A204.1 (cell line): Measurements from ENCODE around the gene SERPINB2.

ENCODE experiments used
- FAIRE-seq: peaks from 2 replicates; lab custom pipeline; 2012; peaks lifted over from hg19 to GRCh38; lab: Jason Lieb, UNC

The SERPINB2 gene, protein sequence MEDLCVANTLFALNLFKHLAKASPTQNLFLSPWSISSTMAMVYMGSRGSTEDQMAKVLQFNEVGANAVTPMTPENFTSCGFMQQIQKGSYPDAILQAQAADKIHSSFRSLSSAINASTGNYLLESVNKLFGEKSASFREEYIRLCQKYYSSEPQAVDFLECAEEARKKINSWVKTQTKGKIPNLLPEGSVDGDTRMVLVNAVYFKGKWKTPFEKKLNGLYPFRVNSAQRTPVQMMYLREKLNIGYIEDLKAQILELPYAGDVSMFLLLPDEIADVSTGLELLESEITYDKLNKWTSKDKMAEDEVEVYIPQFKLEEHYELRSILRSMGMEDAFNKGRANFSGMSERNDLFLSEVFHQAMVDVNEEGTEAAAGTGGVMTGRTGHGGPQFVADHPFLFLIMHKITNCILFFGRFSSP

DNA sequence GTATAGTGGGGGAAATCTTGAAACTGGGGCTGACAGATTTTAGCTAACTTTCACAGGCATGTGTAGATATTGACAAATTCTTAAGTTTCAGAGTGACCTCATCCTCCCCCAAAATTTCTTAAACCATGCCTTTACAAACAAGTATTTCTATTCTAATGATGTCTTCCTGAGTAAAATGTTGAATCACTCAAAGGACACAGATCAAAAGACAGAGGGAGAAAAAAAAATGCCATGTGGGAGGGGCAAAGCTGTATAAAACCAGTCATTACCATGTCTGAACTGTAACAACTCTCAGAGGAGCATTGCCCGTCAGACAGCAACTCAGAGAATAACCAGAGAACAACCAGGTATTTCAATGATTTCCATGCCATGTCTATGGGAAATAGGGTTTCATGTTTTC is at the start of gene SERPINB2:
Gene SERPINB2, plus strand, starts transcription at position 282 of the 400 bp plus-strand sequence. CDS start 3,740 bp downstream, outside the sequence.
- FAIRE-seq = no peak

DNA sequence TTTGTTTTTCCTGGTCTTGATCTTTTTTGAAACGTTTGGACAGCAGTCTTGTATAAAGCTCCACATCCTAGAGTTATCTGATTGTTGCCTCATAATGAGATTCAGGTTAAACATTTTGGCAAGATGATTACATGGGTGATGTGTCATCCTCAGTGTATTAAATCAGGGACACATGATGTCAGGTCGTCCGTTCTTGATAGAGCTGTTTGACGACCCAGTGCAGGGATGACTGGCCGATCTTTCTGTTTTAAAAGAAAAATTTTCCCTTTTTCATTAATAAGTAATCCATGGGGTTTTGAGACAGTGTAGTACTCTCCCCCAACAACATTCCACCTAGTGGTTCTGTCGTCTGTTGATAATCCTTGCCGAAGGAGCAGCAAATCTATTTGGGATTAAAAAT is 44.5 kb upstream of the SERPINB2 start:
- no peak for FAIRE-seq

DNA sequence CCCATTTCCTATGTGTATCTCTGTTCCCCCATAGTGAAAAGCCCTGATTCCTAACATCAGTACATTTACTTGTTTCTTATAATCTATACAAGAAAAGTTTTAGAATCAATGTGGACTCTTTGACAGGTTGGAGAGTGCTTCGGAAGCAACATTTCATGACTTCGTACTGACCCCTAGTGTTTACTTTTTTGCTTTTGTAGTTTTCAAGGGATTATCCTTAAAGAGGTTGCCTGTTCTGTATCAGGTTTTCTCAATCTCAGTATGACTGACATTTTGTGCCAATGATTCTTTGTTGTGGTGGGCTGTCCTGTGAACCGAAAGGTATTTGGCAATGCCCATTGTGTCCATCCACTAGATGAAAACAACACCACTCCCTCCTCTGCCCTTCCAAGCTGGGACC is 43.3 kb upstream of the SERPINB2 start:
- FAIRE-seq = peak; percentile 90

DNA sequence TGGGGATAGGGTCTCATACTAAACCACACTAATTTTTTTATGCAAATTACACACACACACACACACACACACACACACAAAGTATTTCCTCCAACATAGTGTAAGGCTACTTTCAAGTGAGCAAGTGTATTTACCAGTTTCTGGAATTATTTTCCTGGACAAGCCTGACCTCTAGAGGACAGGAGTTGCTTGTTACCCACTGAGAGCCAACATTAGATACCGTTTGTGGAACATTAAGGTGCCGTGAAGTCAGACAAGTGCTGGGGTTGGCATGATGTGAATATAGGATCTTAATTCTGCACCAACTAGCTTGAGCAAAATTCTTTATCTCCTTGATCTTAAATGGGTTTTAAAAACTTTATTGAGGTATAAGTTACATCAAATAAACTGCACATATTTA is 39.3 kb upstream of the SERPINB2 start:
- peak; percentile 82 for FAIRE-seq

DNA sequence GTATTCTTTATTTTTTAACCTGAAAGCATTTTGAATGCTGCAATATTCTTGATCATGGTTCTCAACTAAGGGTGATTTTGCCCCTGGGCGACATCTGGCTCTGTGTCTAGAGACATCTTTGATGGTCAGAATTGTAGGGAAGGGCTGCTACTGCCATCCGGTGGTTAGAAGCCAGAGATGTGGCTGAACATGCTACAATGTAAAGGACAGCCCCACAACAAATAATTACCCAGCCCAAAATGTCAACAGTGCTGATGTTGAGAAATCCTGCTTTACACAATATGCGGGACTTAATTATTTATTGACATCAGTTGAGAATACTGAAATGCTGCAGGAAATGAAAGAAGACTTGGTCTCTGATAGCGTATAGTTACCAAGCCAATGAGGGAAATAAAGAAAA is 37.5 kb upstream of the SERPINB2 start:
- FAIRE-seq = no peak

DNA sequence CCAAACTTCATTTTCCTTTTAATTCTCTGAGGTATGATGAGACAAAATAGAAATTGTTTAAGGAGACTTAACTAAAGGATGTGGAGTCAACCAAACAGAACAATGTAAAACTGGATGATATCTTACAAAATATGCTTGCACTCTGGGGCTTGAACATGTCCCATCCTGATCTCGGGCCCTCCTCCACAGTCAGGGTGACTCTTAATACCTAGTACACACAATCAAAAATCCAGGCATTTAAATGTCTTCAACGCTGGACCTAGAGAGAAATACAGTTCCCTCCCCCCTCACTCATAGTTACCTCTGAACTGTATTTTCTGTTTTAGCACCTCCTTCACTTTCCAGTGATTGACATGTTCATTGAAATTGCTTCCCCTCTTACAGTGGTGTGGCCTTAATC is 36.9 kb upstream of the SERPINB2 start:
- FAIRE-seq = no peak

DNA sequence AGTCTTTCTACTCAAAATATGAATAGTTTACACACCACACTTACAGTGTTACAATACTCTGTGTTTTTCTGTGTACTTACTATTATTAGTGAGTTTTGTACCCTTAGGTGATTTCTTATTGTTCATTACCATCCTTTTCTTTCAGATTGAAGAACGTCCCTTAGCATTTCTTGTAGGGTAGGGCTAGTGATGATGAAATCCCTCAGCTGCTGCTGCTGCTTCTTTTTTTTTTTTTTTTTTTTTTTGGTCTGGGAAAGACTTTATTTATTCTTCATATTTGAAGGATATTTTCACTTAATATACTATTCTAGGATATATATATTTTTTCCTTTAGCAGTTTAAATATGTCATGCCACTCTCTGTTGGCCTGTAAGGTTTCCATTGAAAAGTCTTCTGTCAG is 29.0 kb upstream of the SERPINB2 start:
- FAIRE-seq = no peak

DNA sequence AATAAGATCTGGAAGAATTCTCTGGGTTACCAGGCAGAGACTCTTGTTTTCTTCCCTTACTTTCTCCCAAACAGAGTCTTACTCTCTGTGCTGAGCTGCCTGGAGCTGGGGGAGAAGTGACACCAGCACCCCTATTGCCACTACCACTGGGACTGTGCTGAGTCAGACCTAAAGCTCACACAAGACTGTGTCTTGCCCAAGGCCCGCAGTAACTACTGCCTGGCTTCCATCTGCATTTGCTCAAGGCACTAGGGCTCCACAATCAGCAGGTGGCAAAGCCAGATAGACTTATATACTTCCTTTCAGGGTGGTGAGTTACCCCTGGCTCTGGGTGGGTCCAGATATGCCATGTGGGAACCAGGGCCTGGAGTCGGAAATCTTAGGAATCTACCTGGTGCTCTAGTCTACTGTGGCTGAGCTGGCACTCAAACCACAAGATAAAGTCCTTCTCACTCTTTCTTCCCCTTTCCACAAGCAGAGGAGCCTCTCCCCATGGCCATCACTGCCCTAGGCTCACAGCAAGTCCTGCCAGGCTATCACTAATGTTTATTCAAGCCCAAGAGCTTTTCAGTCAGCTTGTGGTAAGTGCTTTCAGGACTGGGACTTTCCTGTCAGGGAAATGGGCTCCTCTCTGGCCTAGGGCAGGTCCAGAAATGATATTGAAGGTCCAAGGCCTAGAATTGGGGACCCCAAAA is 27.6 kb upstream of the SERPINB2 start:
- no peak for FAIRE-seq

DNA sequence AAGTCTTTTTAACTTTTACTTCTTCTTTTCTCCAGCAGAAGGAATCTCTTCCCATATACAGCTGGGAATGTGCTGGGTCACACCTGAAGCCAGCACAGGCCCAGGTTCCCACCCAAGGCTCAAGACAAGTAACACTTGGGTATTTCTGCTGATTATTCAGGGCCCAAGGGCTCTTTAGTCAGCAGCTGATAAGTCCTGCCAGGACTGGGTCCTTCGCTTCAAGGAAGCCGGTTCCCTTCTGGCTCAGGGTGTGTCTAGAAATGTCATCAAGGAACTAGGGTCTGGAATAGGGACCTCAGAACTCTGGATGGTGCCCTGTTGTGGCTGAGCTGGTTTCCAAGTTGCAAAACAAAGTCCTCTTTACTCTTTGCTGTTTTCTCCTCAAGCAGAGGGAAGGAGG is 27.0 kb upstream of the SERPINB2 start:
- no peak for FAIRE-seq

DNA sequence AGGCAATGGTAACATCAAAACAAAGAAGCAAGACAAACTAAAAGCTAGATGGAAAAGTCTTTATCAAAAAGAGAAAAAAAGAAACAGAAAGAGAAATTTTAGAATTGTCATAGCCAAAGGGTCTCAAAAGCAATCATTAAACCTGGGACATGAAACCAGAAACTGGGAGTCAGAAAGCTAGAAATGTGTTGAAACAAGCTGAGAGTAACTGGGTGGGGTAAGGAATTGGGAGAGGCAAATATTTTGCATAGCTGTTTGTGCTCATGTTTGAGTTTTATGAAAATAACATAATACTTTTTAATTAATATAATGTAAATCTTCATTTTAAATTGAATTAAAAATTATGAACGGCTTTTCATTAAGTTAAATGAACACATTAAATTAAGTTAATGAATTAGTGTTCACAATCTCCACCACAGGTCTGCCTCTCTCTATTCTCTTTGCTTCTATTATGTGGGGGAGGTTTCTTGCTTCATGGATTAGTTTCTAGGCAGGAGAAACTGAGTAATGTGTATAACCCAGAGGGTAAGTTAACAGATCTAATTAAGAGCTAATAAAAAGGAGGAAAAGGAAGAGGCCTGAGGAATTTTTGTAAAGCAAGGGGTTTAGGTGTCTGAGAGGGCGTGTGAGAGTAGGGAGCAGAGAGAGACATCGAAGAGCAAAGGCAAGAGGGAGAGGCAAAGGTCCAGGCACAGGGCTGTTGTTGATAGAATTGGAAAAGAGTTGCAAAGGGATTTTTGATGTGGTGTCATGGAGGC is 20.0 kb upstream of the SERPINB2 start:
- FAIRE-seq = no peak

DNA sequence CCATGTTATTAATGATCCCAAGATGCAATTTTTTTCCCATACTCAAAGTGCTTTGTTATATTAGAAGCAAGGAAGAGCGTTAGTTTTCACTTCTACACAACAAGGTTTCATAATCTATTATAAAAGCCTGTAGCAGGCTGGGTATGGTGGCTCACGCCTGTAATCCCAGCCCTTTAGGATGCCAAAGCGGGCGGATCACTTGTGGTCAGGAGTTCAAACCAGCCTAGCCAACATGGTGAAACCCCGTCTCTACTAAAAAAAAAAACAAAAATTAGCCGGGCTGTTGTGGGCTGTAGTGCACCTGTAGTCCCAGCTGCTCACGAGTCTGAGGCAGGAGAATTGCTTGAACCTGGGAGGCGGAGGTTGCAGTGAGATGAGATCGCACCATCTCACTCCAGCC is 19.0 kb upstream of the SERPINB2 start:
- no peak for FAIRE-seq

DNA sequence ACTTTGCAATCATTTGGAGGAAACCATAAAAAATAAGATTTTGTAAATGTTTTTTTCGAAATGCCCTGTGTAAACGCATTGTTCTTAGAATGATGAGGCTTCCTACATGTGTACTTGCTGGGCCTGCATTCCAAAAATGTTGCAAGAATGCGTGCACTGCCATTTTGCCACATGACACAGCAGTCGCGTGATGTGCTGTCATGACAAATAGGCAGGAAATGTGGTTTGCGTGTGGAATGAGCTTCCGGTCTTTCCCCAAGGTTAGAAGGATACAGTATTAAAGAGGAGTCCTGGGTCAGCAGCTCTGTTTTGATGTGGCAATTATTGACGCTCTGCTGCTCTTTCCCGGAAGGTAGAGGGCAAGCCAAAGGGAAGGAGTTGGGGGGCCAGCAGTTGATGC is 18.1 kb upstream of the SERPINB2 start:
- FAIRE-seq = no peak

DNA sequence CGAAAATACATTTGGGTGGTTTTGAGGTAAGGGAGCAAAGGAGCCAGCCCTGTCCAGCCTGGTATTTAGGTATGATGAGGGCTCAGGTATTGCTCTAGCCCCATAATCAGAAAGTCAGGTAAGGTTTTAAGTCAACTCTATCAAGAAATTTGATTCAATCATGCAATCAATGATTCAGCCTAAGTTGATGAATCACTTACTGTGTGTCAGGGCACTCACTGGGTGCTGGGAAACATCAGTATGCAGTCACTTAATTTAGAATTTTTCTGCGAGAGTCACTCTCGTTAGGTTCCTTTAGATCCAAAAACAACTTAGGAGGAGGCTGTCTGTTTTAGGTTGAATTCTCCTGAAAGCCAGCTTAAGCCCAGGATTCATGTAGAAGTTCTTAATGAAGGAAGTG is 17.7 kb upstream of the SERPINB2 start:
- FAIRE-seq = no peak

DNA sequence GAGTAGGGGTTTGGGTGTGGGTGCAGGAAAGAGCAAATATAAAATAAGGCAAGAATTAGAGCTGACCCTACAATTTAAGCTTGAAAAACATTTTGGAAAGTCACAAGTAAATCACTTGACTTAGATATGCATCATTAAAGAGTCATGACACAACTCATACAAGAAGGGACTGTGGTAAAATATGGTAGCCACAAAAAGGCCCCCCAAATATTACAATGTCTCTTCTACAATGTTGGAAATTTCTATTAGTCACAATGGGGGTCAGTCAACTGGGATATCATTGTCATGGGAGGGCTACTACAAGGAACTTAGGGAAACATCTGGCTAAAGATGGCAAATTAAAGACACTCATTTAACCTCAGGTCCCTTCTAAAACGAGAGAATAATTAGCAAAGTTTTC is 15.7 kb upstream of the SERPINB2 start:
- FAIRE-seq = no peak

DNA sequence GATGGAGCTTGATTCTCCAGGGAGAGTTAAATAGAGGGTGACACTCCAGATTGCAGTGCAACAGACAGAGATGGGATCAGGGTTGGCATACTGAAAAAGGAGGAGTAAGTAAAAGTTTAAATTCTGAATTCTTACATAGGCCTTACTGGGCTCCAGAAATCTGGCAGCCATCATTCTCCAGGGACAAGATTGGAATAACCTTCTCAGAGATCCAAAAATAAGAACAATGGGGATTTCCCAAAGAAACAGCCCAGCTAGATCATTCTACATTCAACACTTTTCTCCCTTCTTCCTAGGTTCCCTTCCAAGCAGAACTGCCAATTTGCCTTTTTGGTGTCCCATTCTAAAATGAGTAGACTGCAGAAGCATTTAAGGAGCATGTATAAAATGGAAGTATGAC is 14.9 kb upstream of the SERPINB2 start:
- FAIRE-seq = no peak

DNA sequence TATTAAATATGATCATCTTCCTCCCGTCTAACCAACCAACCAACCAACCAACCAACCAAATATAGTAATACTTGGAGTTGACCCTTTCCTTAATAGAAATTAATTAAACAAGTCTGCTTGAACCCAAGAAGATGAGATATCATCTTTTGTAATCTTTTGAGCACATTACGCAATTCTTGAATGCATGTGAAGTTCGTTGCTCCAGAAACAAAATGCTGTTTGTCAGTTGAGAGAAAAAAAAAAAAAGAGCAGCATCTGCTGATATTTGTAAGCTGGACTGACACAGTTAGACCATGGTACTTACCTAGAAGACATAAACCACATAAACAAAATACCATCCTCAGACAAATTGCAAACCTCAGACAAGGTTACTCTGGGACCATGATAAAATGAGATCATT is 9.2 kb upstream of the SERPINB2 start:
- FAIRE-seq = no peak

DNA sequence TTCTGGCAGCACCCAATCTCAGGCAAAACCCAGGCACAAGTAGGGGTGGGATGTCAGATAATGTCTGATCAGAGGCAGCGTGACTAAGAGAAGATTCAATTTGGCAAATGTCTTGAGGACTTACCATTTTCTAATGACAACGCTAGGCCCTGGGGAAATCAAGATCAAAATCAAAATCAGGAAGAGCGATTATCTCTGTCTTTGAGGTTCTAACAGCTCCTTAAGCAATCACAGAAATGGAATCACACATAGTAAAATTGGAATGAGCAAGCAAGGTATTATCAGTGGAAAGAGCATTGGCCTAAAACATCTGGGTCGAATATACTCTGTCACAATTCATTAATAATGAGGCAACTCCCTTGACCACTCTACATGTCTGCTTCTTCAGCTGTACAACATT is 8.6 kb upstream of the SERPINB2 start:
- FAIRE-seq = no peak

DNA sequence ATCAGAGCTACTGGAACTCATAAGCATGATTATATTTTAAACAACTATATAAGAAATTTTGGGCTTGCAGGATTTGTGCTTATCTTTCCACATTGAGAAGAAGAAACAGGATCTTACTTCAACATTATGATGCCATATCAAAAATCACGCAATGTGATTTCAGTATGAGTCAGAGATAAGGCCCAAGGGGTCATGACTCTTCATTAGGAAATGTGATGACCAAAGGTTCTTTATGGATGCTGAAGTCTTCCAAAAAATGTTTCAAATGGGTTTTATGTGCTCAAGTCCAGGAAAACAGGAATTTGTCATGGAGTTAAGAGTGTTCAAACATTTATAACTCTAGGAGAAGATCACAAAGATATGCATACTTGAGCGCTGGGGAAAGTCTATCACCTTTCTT is 7.8 kb upstream of the SERPINB2 start:
- FAIRE-seq = no peak

DNA sequence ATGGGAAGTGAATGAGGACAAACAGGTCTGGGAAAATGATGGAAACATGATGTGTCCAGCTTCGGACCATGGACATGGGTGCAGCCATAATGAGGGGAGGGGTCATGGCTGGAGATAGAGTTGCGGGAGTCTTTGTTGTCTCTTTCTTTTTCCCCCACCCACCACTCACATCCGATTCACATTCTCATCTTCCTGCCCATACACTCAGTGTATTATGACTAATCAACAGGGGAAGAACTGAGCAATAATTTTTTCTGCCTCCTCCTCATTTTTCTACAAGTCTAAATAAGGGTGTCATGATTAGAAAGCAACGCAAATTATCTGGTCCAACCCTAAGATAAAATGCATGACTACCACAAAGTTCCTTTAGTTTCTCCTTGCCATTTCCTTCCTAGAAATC is 5.7 kb upstream of the SERPINB2 start:
- FAIRE-seq = no peak

DNA sequence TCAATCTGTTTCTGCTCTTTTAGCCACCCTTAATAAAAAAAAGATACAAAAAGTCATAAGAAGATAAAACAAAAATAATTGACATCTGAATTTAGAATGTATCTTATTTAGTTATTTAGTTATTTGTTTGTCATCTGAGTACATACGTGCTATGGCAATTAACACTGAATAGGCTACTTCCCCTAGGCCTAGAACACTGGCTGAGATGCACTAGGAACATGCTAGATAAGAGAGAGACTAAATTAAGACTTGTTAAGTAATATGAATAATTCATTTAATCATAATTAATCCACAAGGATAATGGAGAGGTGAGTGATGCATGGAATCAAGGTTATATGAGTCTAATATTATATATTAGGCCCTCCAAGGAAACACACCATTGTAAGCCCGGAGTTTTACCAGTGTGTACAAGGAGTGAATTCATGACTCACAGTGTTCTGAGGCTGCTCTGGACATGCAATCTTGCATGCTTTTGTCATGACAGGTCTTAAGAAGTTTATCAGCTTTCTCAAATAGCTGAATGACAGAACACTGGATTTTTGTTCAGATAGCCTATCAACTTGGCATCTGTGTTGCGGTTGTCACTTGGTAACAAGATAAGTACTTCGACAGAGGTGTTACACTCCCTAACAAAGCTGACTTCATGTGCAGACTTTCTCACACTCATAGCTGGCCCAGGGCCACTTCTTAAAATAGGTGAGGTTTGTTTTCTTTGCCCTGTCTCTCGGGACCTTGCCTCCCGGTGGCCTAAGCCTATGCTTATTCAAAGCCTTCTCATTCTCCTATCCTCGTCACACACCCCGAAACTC is 5.0 kb upstream of the SERPINB2 start:
- no peak for FAIRE-seq

DNA sequence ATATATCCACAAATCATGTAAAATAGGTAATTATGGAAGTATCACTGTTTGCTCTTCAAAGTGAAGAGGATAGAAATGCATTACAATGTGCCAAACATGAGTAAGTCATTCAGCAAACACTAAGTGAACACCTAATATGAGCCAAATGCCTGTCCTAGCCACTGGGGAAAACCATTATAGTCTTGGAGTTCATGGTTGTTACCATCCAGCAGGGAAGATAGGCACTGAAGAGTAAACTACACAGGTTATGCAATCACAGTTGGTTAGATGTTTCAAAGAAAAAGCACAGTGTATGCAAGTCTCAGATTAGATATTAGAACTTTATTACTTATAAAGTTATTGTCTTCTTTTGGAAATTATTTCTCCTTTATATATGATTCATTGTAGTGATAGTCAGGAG is 3.9 kb upstream of the SERPINB2 start:
- no peak for FAIRE-seq

DNA sequence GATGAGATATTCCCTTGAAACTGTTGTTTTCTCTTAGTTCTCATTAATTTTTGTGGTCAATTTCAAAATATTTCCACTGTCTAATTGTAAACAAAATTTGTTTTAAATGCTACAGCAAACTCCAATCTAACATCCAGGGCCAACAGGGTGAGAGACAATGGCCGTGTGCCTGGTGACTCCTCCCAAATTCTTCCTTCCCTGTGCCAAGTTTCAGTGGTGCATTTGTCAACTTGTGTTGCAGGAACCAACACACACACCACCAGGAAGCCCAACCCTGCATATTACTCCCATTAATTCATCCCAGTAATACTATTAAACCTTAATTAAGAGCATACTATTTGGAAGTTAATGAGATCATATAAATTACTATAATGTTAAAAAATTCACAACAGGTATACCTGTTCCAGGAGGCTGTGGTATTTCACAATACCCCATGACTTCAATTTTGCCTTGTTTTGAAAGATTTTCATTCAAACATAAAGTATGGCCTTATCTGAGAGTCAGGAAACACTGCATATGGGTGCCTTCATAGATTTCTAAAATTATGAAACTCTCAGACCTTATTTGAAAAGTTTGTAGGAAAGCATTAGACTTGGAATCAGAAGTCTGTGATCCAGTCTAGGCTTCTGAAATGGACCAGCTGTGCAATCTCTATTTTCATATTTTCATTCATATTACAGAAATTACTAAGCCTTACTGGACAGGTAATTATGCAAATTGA is 1.1 kb downstream of the SERPINB2 start:
- FAIRE-seq = no peak
